ENCODE measurements around the gene SLC17A7. TPM values are rescaled to one million over a fixed set of nuclear protein-coding genes. Genes with fewer than 3 reads are reported as not detected.

Gene SLC17A7
- total and polyA plus RNA-seq, 2 donors (not counting 1 experiment from before 2014, with no cell fraction given), result 0.60 to 0.89 TPM

DNA sequence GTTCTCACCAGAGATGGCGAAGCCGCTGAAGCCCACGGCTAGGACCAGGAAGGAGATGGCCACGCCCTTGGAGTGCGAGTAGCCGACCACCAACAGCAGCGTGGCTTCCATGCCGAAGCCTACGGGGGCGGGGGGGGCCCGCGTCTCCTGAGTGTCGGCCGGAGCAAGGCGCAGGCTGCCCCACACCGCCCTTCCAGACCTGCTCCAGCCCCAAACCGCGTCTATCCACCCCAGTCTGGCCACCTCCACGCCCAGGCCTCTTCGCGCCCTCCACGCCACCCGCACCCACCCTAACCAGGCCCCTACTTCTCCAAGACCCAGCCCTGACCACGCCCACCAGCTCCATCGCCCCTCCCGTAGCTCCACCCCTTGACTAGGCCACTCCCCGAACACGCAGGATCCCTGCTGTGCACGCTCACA lies 10.0 kb downstream of the SLC17A7 start:
- Histone ChIP-seq H3K27ac (ENCODE audit: low read length in 2 of 2) (no peak overlapping the region), H2AFZ (ENCODE audit: insufficient read depth, low read depth, low read length, poor library complexity, severe bottlenecking) (no peak overlapping the region), H3K9me3 (ENCODE audit: control extremely low read depth in 1 of 3, control insufficient read depth in 2 of 3, insufficient read depth in 1 of 3, low read length in 2 of 3) (peaks cover 0 to 71% (median 4%) of the 10 kb centered on the region in 3 donors), H3K79me2 (ENCODE audit: control insufficient read depth, insufficient read depth, low read length) (no peaks in the 10 kb centered on the region), H3K4me1 (ENCODE audit: control insufficient read depth in 2 of 2, insufficient read depth in 2 of 2, low read length in 2 of 2) (peaks cover 55 to 58% of the 10 kb centered on the region in 2 donors), H4K20me1 (ENCODE audit: control insufficient read depth, insufficient read depth, low read length, poor library complexity, severe bottlenecking) (no peaks in the 10 kb centered on the region), H3K36me3 (replicated peaks in 1 of 2; ENCODE audit: control extremely low read depth in 1 of 2, control insufficient read depth in 1 of 2, extremely low read depth in 1 of 2, insufficient read depth in 2 of 2, low read length in 1 of 2) (no peaks in the 10 kb centered on the region), H3K4me2 (replicated peaks; ENCODE audit: low read depth, low read length, poor library complexity, severe bottlenecking) (no peak overlapping the region), H3K4me3 (ENCODE audit: control extremely low read depth in 1 of 5, extremely low read depth in 1 of 5, insufficient read depth in 1 of 5, low read depth in 2 of 5, low read length in 4 of 5) (no peak overlapping the region), H3K27me3 (replicated peaks in 1 of 4; ENCODE audit: control extremely low read depth in 1 of 4, control insufficient read depth in 3 of 4, insufficient read depth in 4 of 4, low read length in 3 of 4) (peaks cover 0 to 100% (median 66%) of the 10 kb centered on the region in 4 experiments), H3K9ac (ENCODE audit: low read length) (no peak overlapping the region)
- CTCF ChIA-PET, result interaction anchor here (0.5 to 1.3 kb wide), 7 partner anchors 10 to 210 kb away, joined by 3 to 5 read pairs (median 3); no protein-coding TSS in a partner anchor
- intact Hi-C loops (cut with micrococcal nuclease), result no loop called here
- Mint-ChIP-seq H3K27me3 (peaks cover 73% of the 10 kb centered on the region), H3K4me1 (peaks cover 53% of the 10 kb centered on the region), H3K9me3 (ENCODE audit: insufficient read depth) (no peaks in the 10 kb centered on the region), H3K27ac (no peak overlapping the region), H3K4me3 (no peak overlapping the region)
- no peak for ATAC-seq (ENCODE audit: low read depth)
- 36% methylated on average over 26 of the region's 29 CpGs for WGBS (ENCODE audit: insufficient coverage)
- peak; percentile 55 for DNase-seq
- no peak for TF ChIP-seq EZH2 (IDR thresholded peaks at IDR 0.05; ENCODE audit: borderline replicate concordance, insufficient read depth, low read depth, low read length, poor library complexity, severe bottlenecking)
- TF ChIP-seq CTCF (IDR thresholded peaks at IDR 0.05), result no peak
- POLR2A ChIA-PET, result interaction anchor here (0.6 kb wide), 1 partner anchor 47 kb away, joined by 6 read pairs; no protein-coding TSS in a partner anchor

- Mint-ChIP-seq H3K27me3 (peaks cover 73% of the 10 kb centered on the region), H3K27ac (peak overlapping the region; percentile 0), H3K4me1 (peaks cover 53% of the 10 kb centered on the region), H3K4me3 (no peak overlapping the region), H3K9me3 (ENCODE audit: insufficient read depth) (no peaks in the 10 kb centered on the region)
- ChIA-PET CTCF (interaction anchor here (0.6 to 1.8 kb wide), 8 partner anchors 10 to 209 kb away, joined by 3 to 9 read pairs (median 4); no protein-coding TSS in a partner anchor), POLR2A (no interaction called here)
- Histone ChIP-seq H3K9ac (ENCODE audit: low read length) (no peak overlapping the region), H3K4me1 (ENCODE audit: control insufficient read depth in 2 of 2, insufficient read depth in 2 of 2, low read length in 2 of 2) (peaks cover 57 to 59% of the 10 kb centered on the region in 2 donors), H2AFZ (ENCODE audit: insufficient read depth, low read depth, low read length, poor library complexity, severe bottlenecking) (no peak overlapping the region), H3K27me3 (replicated peaks in 1 of 4; ENCODE audit: control extremely low read depth in 1 of 4, control insufficient read depth in 3 of 4, insufficient read depth in 4 of 4, low read length in 3 of 4) (peaks cover 0 to 100% (median 67%) of the 10 kb centered on the region in 4 experiments), H3K36me3 (replicated peaks in 1 of 2; ENCODE audit: control extremely low read depth in 1 of 2, control insufficient read depth in 1 of 2, extremely low read depth in 1 of 2, insufficient read depth in 2 of 2, low read length in 1 of 2) (no peaks in the 10 kb centered on the region), H3K4me3 (ENCODE audit: control extremely low read depth in 1 of 5, extremely low read depth in 1 of 5, insufficient read depth in 1 of 5, low read depth in 2 of 5, low read length in 4 of 5) (no peak overlapping the region), H4K20me1 (ENCODE audit: control insufficient read depth, insufficient read depth, low read length, poor library complexity, severe bottlenecking) (no peaks in the 10 kb centered on the region), H3K27ac (ENCODE audit: low read length in 2 of 2) (no peak overlapping the region), H3K9me3 (ENCODE audit: control extremely low read depth in 1 of 3, control insufficient read depth in 2 of 3, insufficient read depth in 1 of 3, low read length in 2 of 3) (peaks cover 0 to 71% (median 4%) of the 10 kb centered on the region in 3 donors), H3K4me2 (replicated peaks; ENCODE audit: low read depth, low read length, poor library complexity, severe bottlenecking) (no peak overlapping the region), H3K79me2 (ENCODE audit: control insufficient read depth, insufficient read depth, low read length) (no peaks in the 10 kb centered on the region)
- WGBS (ENCODE audit: insufficient coverage), result 65% methylated on average over 28 of the region's 28 CpGs
- TF ChIP-seq EZH2 (IDR thresholded peaks at IDR 0.05; ENCODE audit: borderline replicate concordance, insufficient read depth, low read depth, low read length, poor library complexity, severe bottlenecking), result no peak
- peak; percentile 37 for TF ChIP-seq CTCF (IDR thresholded peaks at IDR 0.05)
- ATAC-seq (ENCODE audit: low read depth) (no peak), DNase-seq (peak; percentile 54)
- intact Hi-C loops (cut with micrococcal nuclease), result no loop called here
Measured at GRCh38 chr19:49430678-49431329, 10.5 kb downstream of the SLC17A7 start.
